Keratinocyte (primary cell): Measurements from ENCODE around the gene PPP1R3A. TPM values are rescaled to one million over a fixed set of nuclear protein-coding genes. Genes with fewer than 3 reads are reported as not detected.

Experiments used
- DNase-seq: peaks from one replicate; pipeline ENCODE4 v3.0.0-alpha.2; 2011; ENCODE audit warnings: low read depth, missing footprints, low spot score
- FAIRE-seq: peaks from 2 replicates; lab custom pipeline; 2011; peaks lifted over from hg19 to GRCh38; lab: Jason Lieb, UNC
- H2AFZ ChIP-seq: 2 replicates; pipeline ENCODE4 v1.6.0; 2012; ENCODE audit warnings: low read length, control low read depth, inconsistent platforms; ENCODE audit not compliant: control insufficient read depth
- H3K27ac ChIP-seq: 2 replicates; pipeline ENCODE4 v1.5.1; 2011; ENCODE audit warnings: low read length; ENCODE audit not compliant: control insufficient read depth, insufficient read depth
- H3K27me3 ChIP-seq: 3 replicates; pipeline ENCODE4 v1.6.0; 2011; ENCODE audit warnings: low read length; ENCODE audit not compliant: control insufficient read depth, insufficient read depth; ENCODE audit errors: extremely low read depth
- H3K36me3 ChIP-seq, 2 experiments: 2 replicates in 1 of 2; 3 replicates in 1 of 2; pipeline ENCODE4 v1.5.1; 2011; ENCODE audit warnings: low read length in 2 of 2, mild to moderate bottlenecking in 1 of 2; ENCODE audit not compliant: control insufficient read depth in 2 of 2, insufficient read depth in 2 of 2; ENCODE audit errors: extremely low read depth in 1 of 2
- H3K4me1 ChIP-seq: 3 replicates; pipeline ENCODE4 v1.5.1; 2011; ENCODE audit warnings: low read length; ENCODE audit not compliant: control insufficient read depth, insufficient read depth; ENCODE audit errors: extremely low read depth
- H3K4me2 ChIP-seq: 3 replicates; pipeline ENCODE4 v1.6.0; 2011; ENCODE audit warnings: low read depth, low read length; ENCODE audit not compliant: control insufficient read depth, insufficient read depth; ENCODE audit errors: extremely low read depth
- H3K4me3 ChIP-seq, 3 experiments: fragments of 200-600 bp in 1 of 3; sonication (generic) in 1 of 3; 2 replicates in 2 of 3; 3 replicates in 1 of 3; pipeline ENCODE4 v1.5.1; 2011 to 2016; ENCODE audit warnings: low read length in 3 of 3, mild to moderate bottlenecking in 3 of 3, control low read depth in 2 of 3, inconsistent platforms in 1 of 3, low read depth in 1 of 3, mixed read lengths in 1 of 3, mixed run types in 1 of 3, moderate library complexity in 1 of 3; ENCODE audit not compliant: control insufficient read depth in 2 of 3, insufficient read depth in 2 of 3; ENCODE audit errors: extremely low read depth in 1 of 3
- H3K79me2 ChIP-seq: 2 replicates; pipeline ENCODE4 v1.6.0; 2012; ENCODE audit warnings: low read length; ENCODE audit not compliant: control insufficient read depth, insufficient read depth
- H3K9ac ChIP-seq: 3 replicates; pipeline ENCODE4 v1.6.0; 2011; ENCODE audit warnings: low read length; ENCODE audit not compliant: control insufficient read depth, insufficient read depth; ENCODE audit errors: extremely low read depth
- H3K9me1 ChIP-seq: 3 replicates; pipeline ENCODE4 v1.6.0; 2011; ENCODE audit warnings: low read length; ENCODE audit not compliant: control insufficient read depth, insufficient read depth; ENCODE audit errors: extremely low read depth
- H3K9me3 ChIP-seq: 2 replicates; pipeline ENCODE4 v1.5.1; 2012; ENCODE audit warnings: low read depth, low read length; ENCODE audit not compliant: control insufficient read depth
- H4K20me1 ChIP-seq: 3 replicates; pipeline ENCODE4 v1.6.0; 2011; ENCODE audit warnings: low read length; ENCODE audit not compliant: control insufficient read depth, insufficient read depth; ENCODE audit errors: extremely low read depth
- EZH2 ChIP-seq: IDR thresholded peaks from one replicate; pipeline ENCODE4 v1.6.1; 2012; ENCODE audit warnings: inconsistent platforms, mild to moderate bottlenecking, low read length, moderate library complexity
- dilution Hi-C: fragments of 300-500 bp; cut with MboI; formaldehyde crosslinking; loops from one replicate; pipeline ENCODE4 v1.7.0; 2020; ENCODE audit warnings: low sequenced_read_pairs; ENCODE audit not compliant: extremely low pct_ligation_motif_present
- polyA plus RNA-seq, 5 experiments: library from polyadenylated mRNA; depleted of rRNA in 3 of 5; stranded (reverse) in 3 of 5; stranded (forward) in 1 of 5; unstranded in 1 of 5; fragments of >200 nt; gene quantifications; 1 replicate in 1 of 5; 2 replicates in 3 of 5; 3 replicates in 1 of 5; pipeline versions ENCODE4 v1.2.1 to v1.2.3, GENCODE V29; 2011 to 2012; ENCODE audit warnings: missing spikeins in 2 of 5, low read depth in 1 of 5, low replicate concordance in 1 of 5
- TF ChIP-seq, protein P1 (sequence below), 3 experiments: IDR thresholded peaks in 1 of 3; conservative IDR thresholded peaks in 1 of 3; optimal IDR thresholded peaks in 1 of 3; 2 replicates in 2 of 3; 3 replicates in 1 of 3; pipeline versions ENCODE3 to v1.5.1; 2011; ENCODE audit warnings: low read length in 3 of 3, mild to moderate bottlenecking in 3 of 3, moderate library complexity in 2 of 3, control low read depth in 1 of 3, inconsistent platforms in 1 of 3; ENCODE audit not compliant: insufficient read depth in 2 of 3; ENCODE audit errors: extremely low read depth in 1 of 3

PPP1R3A gene
- polyA plus RNA-seq, 1 donor (not counting 4 experiments of a cell fraction or from before 2014, with no cell fraction given), result not detected

- H2AFZ ChIP-seq, result no peak overlapping the region
- no peaks in the 10 kb centered on the region for H4K20me1 ChIP-seq
- H3K4me3 ChIP-seq, result no peak overlapping the region
- H3K9me3 ChIP-seq, result no peaks in the 10 kb centered on the region
- H3K4me2 ChIP-seq, result no peak overlapping the region
- TF ChIP-seq, protein P1, sequence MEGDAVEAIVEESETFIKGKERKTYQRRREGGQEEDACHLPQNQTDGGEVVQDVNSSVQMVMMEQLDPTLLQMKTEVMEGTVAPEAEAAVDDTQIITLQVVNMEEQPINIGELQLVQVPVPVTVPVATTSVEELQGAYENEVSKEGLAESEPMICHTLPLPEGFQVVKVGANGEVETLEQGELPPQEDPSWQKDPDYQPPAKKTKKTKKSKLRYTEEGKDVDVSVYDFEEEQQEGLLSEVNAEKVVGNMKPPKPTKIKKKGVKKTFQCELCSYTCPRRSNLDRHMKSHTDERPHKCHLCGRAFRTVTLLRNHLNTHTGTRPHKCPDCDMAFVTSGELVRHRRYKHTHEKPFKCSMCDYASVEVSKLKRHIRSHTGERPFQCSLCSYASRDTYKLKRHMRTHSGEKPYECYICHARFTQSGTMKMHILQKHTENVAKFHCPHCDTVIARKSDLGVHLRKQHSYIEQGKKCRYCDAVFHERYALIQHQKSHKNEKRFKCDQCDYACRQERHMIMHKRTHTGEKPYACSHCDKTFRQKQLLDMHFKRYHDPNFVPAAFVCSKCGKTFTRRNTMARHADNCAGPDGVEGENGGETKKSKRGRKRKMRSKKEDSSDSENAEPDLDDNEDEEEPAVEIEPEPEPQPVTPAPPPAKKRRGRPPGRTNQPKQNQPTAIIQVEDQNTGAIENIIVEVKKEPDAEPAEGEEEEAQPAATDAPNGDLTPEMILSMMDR (optimal IDR thresholded peaks at IDR 0.05 in 1 of 3, IDR thresholded peaks at IDR 0.05 in 1 of 3, conservative IDR thresholded peaks at IDR 0.05 in 1 of 3; ENCODE audit: extremely low read depth in 1 of 3, insufficient read depth in 2 of 3, low read length in 3 of 3), result no peak
- TF ChIP-seq EZH2, result no peak
- no peaks in the 10 kb centered on the region for H3K36me3 ChIP-seq
- dilution Hi-C loops, result no loop called here
- no peak overlapping the region for H3K9ac ChIP-seq
- DNase-seq, result no peak
- no peaks in the 10 kb centered on the region for H3K27me3 ChIP-seq
- H3K79me2 ChIP-seq, result no peaks in the 10 kb centered on the region
- H3K27ac ChIP-seq, result no peak overlapping the region
- no peaks in the 10 kb centered on the region for H3K4me1 ChIP-seq
- no peaks in the 10 kb centered on the region for H3K9me1 ChIP-seq
- FAIRE-seq, result no peak
Measured at GRCh38 chr7:113907617-113908016, 11.2 kb downstream of the PPP1R3A start.

DNA sequence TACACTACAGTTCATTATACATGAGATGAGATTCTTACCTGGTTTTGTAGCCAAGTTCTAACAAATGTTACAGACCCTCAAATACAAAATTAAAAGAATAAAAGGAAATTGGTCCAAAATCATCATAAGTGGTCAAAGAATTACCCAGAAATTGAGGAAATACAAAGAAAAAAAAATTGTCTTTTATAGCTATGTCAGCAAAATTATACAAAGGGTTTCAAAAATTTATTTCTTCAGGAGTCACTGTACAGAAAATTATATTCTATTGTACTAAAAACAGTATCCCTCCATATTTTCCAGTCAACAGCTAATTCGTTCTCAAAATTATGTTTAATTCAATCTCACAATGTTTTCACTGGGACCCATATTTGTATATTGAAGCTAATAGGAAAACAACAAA is 14.3 kb downstream of the PPP1R3A start:
- dilution Hi-C loops, result no loop called here
- no peaks in the 10 kb centered on the region for H3K9me3 ChIP-seq
- no peak overlapping the region for H3K9ac ChIP-seq
- no peaks in the 10 kb centered on the region for H4K20me1 ChIP-seq
- DNase-seq, result no peak
- H3K4me3 ChIP-seq, result no peak overlapping the region
- H3K9me1 ChIP-seq, result no peaks in the 10 kb centered on the region
- no peak for TF ChIP-seq EZH2
- TF ChIP-seq, protein P1 (optimal IDR thresholded peaks at IDR 0.05 in 1 of 3, IDR thresholded peaks at IDR 0.05 in 1 of 3, conservative IDR thresholded peaks at IDR 0.05 in 1 of 3; ENCODE audit: extremely low read depth in 1 of 3, insufficient read depth in 2 of 3, low read length in 3 of 3), result no peak
- no peak overlapping the region for H2AFZ ChIP-seq
- H3K27ac ChIP-seq, result no peak overlapping the region
- no peak for FAIRE-seq
- no peaks in the 10 kb centered on the region for H3K36me3 ChIP-seq
- H3K4me2 ChIP-seq, result no peak overlapping the region
- H3K79me2 ChIP-seq, result no peaks in the 10 kb centered on the region
- H3K4me1 ChIP-seq, result no peaks in the 10 kb centered on the region
- H3K27me3 ChIP-seq, result no peaks in the 10 kb centered on the region
